ENCODE results near the gene DGKZ.

Gene DGKZ

GRCh38 chr11:46345881-46346484, 1.3 kb upstream of the DGKZ start:
- TF ChIP-seq CTCF (IDR thresholded peaks at IDR 0.05; ENCODE audit: low read length) (no peak), EZH2phosphoT487 (IDR thresholded peaks at IDR 0.05; ENCODE audit: low read length) (no peak), EZH2 (optimal IDR thresholded peaks at IDR 0.05; ENCODE audit: low read depth, low read length) (no peak)
- Histone ChIP-seq H3K4me2 (ENCODE audit: low read depth, low read length) (no peak overlapping the region), H3K79me2 (ENCODE audit: low read length) (peaks cover 27% of the 10 kb centered on the region), H2AFZ (ENCODE audit: low read length) (no peak overlapping the region), H3K4me1 (ENCODE audit: low read length) (peaks cover 13% of the 10 kb centered on the region), H3K36me3 (replicated peaks; ENCODE audit: insufficient read depth, low read length) (no peaks in the 10 kb centered on the region), H3K9me2 (replicated peaks; ENCODE audit: insufficient read depth, low read length) (no peaks in the 10 kb centered on the region), H3K27me3 (replicated peaks; ENCODE audit: insufficient read depth, low read length) (peaks cover 42% of the 10 kb centered on the region), H3K9ac (ENCODE audit: low read length) (no peak overlapping the region), H4K20me1 (ENCODE audit: insufficient read depth, low read length) (no peaks in the 10 kb centered on the region), H3K27ac (ENCODE audit: low read length) (no peak overlapping the region), H3K4me3 (ENCODE audit: low read length) (no peak overlapping the region), H3F3A (ENCODE audit: insufficient read depth, low read length) (no peaks in the 10 kb centered on the region), H3K9me3 (replicated peaks; ENCODE audit: insufficient read depth, low read length) (no peaks in the 10 kb centered on the region)
- no peak for DNase-seq

- Histone ChIP-seq H3K9me2 (replicated peaks; ENCODE audit: insufficient read depth, low read length) (no peaks in the 10 kb centered on the region), H3K79me2 (ENCODE audit: low read length) (peaks cover 45% of the 10 kb centered on the region), H3K9me3 (replicated peaks; ENCODE audit: insufficient read depth, low read length) (no peaks in the 10 kb centered on the region), H2AFZ (ENCODE audit: low read length) (peak overlapping the region; percentile 76), H3K27me3 (replicated peaks; ENCODE audit: insufficient read depth, low read length) (peaks cover 26% of the 10 kb centered on the region), H3K4me1 (ENCODE audit: low read length) (peaks cover 13% of the 10 kb centered on the region), H3K4me2 (ENCODE audit: low read depth, low read length) (peak overlapping the region; percentile 98), H3F3A (ENCODE audit: insufficient read depth, low read length) (no peaks in the 10 kb centered on the region), H3K9ac (ENCODE audit: low read length) (peak overlapping the region; percentile 78), H4K20me1 (ENCODE audit: insufficient read depth, low read length) (no peaks in the 10 kb centered on the region), H3K4me3 (ENCODE audit: low read length) (peak overlapping the region; percentile 97), H3K36me3 (replicated peaks; ENCODE audit: insufficient read depth, low read length) (no peaks in the 10 kb centered on the region), H3K27ac (ENCODE audit: low read length) (no peak overlapping the region)
- no peak for DNase-seq
- TF ChIP-seq EZH2phosphoT487 (IDR thresholded peaks at IDR 0.05; ENCODE audit: low read length) (no peak), EZH2 (optimal IDR thresholded peaks at IDR 0.05; ENCODE audit: low read depth, low read length) (no peak), CTCF (IDR thresholded peaks at IDR 0.05; ENCODE audit: low read length) (no peak)
Measured at GRCh38 chr11:46347637-46348311, 511 bp downstream of the DGKZ start.

GRCh38 chr11:46348566-46349401, 1.5 kb downstream of the DGKZ start:
- H3K79me2 ChIP-seq (ENCODE audit: low read length) = peaks cover 54% of the 10 kb centered on the region
- no peaks in the 10 kb centered on the region for H4K20me1 ChIP-seq (ENCODE audit: insufficient read depth, low read length)
- H3K27ac ChIP-seq (ENCODE audit: low read length) = no peak overlapping the region
- no peaks in the 10 kb centered on the region for H3K36me3 ChIP-seq (replicated peaks; ENCODE audit: insufficient read depth, low read length)
- peak overlapping the region; percentile 98 for H3K4me2 ChIP-seq (ENCODE audit: low read depth, low read length)
- no peaks in the 10 kb centered on the region for H3K9me3 ChIP-seq (replicated peaks; ENCODE audit: insufficient read depth, low read length)
- no peaks in the 10 kb centered on the region for H3K9me2 ChIP-seq (replicated peaks; ENCODE audit: insufficient read depth, low read length)
- no peaks in the 10 kb centered on the region for H3F3A ChIP-seq (ENCODE audit: insufficient read depth, low read length)
- H3K27me3 ChIP-seq (replicated peaks; ENCODE audit: insufficient read depth, low read length) = peaks cover 16% of the 10 kb centered on the region
- peak overlapping the region; percentile 97 for H3K4me3 ChIP-seq (ENCODE audit: low read length)
- no peak for TF ChIP-seq CTCF (IDR thresholded peaks at IDR 0.05; ENCODE audit: low read length)
- H3K9ac ChIP-seq (ENCODE audit: low read length) = peak overlapping the region; percentile 78; the same call in 1 of the 2 replicates
- DNase-seq = peak; percentile 30
- peaks cover 13% of the 10 kb centered on the region for H3K4me1 ChIP-seq (ENCODE audit: low read length)
- H2AFZ ChIP-seq (ENCODE audit: low read length) = no peak overlapping the region
